ENCODE measurements around the gene BCAP31. TPM values are rescaled to one million over a fixed set of nuclear protein-coding genes. Genes with fewer than 3 reads are reported as not detected.
"Not testable (repeated sequence)": the region's sequence is repeated elsewhere in the genome, so short reads cannot be mapped to it uniquely, and the experiment has no call there.

Gene BCAP31
- total RNA-seq, 4 donors from 2014 or later: 170 to 228 (median 185) TPM

DNA sequence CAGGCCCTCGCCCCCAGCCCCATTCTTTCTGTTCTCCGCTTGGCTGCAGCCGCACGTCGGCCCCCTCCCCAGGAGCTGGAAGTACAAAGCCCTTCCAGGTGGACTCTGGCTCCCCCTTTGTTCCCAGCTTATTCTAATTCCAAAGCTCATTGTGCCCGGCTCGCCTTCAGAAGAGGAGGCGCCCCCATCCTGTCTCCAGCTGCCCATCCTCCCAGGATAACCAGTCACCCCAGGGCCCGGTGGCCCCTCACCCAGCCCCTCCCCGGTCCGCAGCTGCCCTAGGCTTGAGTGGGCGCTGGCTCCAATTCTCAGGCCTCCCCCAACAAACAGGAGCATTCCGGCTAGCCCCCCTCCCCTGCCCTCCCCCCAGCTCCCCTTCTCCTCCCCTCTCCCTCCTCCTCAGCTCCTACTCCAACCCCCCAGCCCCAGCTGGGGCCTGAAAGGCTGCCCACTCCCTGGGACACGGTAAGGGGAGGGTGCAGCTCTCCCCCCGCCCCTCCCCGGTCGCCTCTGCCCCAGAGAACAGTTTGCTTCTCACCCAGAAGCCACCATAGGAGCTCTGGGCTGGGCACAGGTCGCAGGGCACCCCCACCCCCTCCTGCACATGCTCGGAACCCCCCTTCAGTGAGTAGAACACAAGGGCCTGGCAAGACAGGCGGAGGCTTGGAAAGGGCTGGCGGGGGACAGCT, 39.6 kb downstream of the BCAP31 start:
- no peaks in the 10 kb centered on the region for H3K36me3 ChIP-seq
- no peaks in the 10 kb centered on the region for H3K27me3 ChIP-seq
- WGBS, 2 donors: 32 to 33% methylated on average over 5 to 6 of the region's 21 CpGs
- no peak for TF ChIP-seq POLR2A (IDR thresholded peaks at IDR 0.05)
- TF ChIP-seq, protein P1, sequence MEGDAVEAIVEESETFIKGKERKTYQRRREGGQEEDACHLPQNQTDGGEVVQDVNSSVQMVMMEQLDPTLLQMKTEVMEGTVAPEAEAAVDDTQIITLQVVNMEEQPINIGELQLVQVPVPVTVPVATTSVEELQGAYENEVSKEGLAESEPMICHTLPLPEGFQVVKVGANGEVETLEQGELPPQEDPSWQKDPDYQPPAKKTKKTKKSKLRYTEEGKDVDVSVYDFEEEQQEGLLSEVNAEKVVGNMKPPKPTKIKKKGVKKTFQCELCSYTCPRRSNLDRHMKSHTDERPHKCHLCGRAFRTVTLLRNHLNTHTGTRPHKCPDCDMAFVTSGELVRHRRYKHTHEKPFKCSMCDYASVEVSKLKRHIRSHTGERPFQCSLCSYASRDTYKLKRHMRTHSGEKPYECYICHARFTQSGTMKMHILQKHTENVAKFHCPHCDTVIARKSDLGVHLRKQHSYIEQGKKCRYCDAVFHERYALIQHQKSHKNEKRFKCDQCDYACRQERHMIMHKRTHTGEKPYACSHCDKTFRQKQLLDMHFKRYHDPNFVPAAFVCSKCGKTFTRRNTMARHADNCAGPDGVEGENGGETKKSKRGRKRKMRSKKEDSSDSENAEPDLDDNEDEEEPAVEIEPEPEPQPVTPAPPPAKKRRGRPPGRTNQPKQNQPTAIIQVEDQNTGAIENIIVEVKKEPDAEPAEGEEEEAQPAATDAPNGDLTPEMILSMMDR (IDR thresholded peaks at IDR 0.05): no peak
- no peak overlapping the region for H3K4me3 ChIP-seq (replicated peaks in 1 of 3)
- H3K27ac ChIP-seq: no peak overlapping the region
- intact Hi-C loops (cut with DNase I): no loop called here
- no peaks in the 10 kb centered on the region for H3K9me3 ChIP-seq
- DNase-seq: no peak
- peaks cover 0 to 4% of the 10 kb centered on the region in 2 donors for H3K4me1 ChIP-seq

DNA sequence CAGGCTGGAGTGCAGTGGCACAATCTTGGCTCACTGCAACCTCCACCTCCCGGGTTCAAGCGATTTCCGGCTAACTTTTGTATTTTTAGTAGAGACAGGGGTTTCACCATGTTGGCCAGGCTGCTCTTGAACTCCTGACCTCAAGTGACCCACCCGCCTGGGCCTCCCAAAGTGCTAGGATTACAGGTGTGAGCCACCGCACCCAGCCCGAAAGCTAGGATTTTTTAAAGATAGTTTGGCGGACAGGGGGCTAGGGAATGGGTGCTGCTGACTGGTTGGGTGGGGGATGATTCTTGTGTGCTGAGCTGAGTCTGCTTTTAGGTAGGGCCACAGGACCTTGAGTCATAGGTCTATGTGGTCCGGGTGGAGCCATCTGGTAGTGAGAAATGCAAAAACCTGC, 40.7 kb downstream of the BCAP31 start:
- WGBS, 2 donors: 91 to 96% methylated on average over 4 to 8 of the region's 8 CpGs
- DNase-seq; intact Hi-C loops (cut with DNase I): not testable (repeated sequence)

DNA sequence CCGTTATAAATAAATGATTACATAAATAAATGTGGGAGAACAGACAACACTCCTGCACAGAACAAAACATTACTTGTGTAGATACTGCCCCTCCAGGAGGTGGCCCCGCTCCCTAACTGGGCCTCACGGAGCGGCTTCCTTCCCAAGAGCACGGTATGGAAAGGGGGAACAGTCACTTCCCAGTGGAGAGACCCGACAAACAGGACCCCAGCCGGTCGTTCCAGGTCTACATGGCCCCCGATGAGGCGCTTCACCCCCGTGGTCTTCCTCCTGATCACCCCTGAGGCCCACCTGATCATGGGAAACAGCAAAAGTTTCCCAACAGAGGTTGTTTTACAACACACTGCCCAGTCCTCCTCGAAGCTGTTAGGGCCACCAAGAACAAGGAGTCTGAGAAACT, 43.0 kb downstream of the BCAP31 start:
- no peak overlapping the region for H3K27ac ChIP-seq
- no peaks in the 10 kb centered on the region for H3K4me1 ChIP-seq
- H3K36me3 ChIP-seq: no peaks in the 10 kb centered on the region
- 69 to 80% methylated on average over 6 of the region's 12 CpGs for whole genome bisulfite sequencing, 2 donors
- H3K27me3 ChIP-seq: no peaks in the 10 kb centered on the region
- no peak for DNase-seq
- TF ChIP-seq POLR2A (IDR thresholded peaks at IDR 0.05): no peak
- TF ChIP-seq, protein P1 (IDR thresholded peaks at IDR 0.05): no peak
- intact Hi-C loops (cut with DNase I): no loop called here
- no peak overlapping the region for H3K4me3 ChIP-seq (replicated peaks in 1 of 3)
- H3K9me3 ChIP-seq: no peaks in the 10 kb centered on the region

More for the DNA sequence above, 40.7 kb downstream of the BCAP31 start:
- not testable (repeated sequence) for H3K9me3 ChIP-seq; H3K27me3 ChIP-seq; H3K27ac ChIP-seq; H3K36me3 ChIP-seq; H3K4me1 ChIP-seq; H3K4me3 ChIP-seq (replicated peaks in 1 of 3)

DNA sequence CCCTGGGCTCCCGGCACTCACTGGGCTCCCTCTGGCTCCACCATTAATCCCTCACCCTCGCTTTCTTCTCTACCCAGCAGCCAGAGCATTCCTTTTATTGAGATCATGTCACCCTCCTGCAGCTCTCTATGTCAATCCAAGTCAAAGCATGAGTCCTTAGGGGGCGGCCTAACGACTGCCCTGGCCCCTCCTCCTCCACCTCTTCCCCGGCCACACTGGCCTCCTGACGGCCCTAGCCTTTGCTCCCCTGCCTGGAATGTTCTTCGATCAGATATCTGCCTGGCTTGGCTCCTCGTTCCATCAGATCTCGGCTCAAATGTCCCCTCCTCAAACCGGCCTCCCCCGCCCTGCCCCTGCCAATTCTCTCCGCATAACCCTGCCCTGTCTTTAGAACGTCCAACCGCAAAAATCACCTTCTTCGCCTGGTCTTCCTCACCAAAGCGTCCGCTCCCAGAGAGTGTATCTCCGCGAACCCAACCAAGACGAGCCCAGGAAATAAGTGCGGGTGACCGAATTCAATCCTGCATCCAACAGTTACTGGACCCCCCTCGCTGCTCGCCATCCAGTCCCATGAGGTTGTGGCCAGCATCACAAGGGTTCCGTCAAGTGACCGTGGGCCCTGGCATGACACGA, 49.9 kb downstream of the BCAP31 start:
- TF ChIP-seq POLR2A (IDR thresholded peaks at IDR 0.05): no peak
- TF ChIP-seq, protein P1 (IDR thresholded peaks at IDR 0.05): no peak
- intact Hi-C loops (cut with DNase I): no loop called here
- DNase-seq: no peak
- Histone ChIP-seq H3K4me1 (no peaks in the 10 kb centered on the region), H3K27ac (no peak overlapping the region), H3K36me3 (no peaks in the 10 kb centered on the region), H3K4me3 (replicated peaks in 1 of 3) (no peak overlapping the region), H3K9me3 (no peaks in the 10 kb centered on the region), H3K27me3 (no peaks in the 10 kb centered on the region)
- WGBS, 2 donors: 46 to 52% methylated on average over 15 to 23 of the region's 27 CpGs

DNA sequence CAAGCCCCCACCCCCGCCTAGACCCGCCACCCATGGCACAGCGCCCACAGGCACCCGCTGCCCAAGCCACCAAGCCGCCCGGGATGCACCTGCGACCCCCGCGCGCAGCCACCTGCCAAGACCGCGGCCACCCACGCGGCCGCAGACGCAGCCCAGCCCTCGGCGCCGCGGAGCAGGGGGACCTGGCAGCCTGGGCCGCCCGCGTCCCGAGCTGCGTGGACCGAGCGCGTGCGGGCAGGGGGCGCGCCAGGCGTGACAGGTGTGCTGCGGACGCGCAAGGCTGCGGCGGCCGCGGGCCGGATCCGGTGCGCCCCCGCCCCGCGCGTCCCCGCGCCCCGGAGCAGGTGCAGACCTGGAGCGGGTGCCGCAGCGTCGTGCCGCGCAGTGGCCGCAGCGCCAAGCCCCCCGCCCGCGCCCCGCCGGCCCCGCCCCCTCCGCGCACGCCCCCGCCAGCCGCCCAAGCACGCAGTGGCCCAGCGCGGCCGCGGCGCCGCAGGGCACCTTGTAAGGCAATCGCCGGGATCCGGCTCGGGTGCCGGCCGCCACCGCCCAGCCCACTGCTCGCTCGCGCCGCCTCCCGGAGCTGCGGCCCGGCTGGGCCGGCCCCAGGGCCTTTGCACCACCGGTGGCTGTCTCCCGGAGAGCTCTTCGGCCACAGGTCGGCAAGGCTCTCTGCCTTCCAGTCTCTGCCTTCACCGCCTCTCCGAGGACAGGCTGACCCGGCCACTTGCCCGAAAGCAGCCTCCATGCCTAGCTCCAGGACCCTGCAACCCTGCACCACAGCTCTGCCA, 50.6 kb downstream of the BCAP31 start, which contains the start of gene PNCK:
Gene PNCK, minus strand, starts transcription at position 386 of the 791 bp plus-strand sequence. CDS start 737 bp downstream, outside the sequence.
- intact Hi-C loops (cut with DNase I): no loop called here
- Histone ChIP-seq H3K27ac (no peak within 1 kb of the TSS), H3K36me3 (no peaks in the 10 kb centered on the region), H3K4me3 (replicated peaks in 1 of 3) (no peak within 1 kb of the TSS), H3K27me3 (no peaks in the 10 kb centered on the region), H3K4me1 (no peaks in the 10 kb centered on the region), H3K9me3 (no peaks in the 10 kb centered on the region)
- no peak for DNase-seq
- no peak for TF ChIP-seq POLR2A (IDR thresholded peaks at IDR 0.05)
- TF ChIP-seq, protein P1 (IDR thresholded peaks at IDR 0.05): no peak
- WGBS, 2 donors: 80 to 89% methylated on average over 1 to 3 of the region's 98 CpGs

Measured in thyroid gland (tissue), 4 donors.